ENCODE data around the gene TSPEAR.
A peak's percentile ranks its signal among the peaks of the same experiment; 100 is the strongest.

DNA sequence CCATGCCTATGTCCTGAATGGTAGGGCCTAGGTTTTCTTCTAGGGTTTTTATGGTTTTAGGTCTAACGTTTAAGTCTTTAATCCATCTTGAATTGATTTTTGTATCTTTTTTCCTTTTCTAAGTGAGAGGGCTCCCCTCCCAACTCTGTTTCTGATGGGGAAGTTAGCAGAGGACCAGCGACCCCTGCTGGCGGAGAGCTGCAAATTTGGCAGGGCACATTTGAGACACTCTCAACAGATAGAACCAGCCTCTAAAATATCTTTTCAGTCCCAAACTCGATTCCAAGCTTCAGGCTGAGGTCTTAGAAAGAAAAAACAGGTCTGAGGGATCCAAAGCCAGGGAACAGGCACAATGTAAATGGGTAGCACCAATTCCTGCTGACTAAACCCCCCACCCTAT, 223.5 kb downstream of the TSPEAR start:
- TF ChIP-seq CTCF (IDR thresholded peaks at IDR 0.05) (peak in 2 of 3 experiments; percentile 13 to 45), POLR2A (IDR thresholded peaks at IDR 0.05) (no peak)

All from testis (tissue), 2 donors.